Middle frontal gyrus (tissue), 1 donor: ENCODE measurements around the gene PTGER4.
A peak's percentile ranks its signal among the peaks of the same experiment; 100 is the strongest.

ENCODE experiments used
- DNase-seq: peaks from one replicate; pipeline ENCODE4 v3.0.0-alpha.2; 2015; ENCODE audit warnings: low spot score; ENCODE audit errors: extremely low spot score

PTGER4 gene

DNA sequence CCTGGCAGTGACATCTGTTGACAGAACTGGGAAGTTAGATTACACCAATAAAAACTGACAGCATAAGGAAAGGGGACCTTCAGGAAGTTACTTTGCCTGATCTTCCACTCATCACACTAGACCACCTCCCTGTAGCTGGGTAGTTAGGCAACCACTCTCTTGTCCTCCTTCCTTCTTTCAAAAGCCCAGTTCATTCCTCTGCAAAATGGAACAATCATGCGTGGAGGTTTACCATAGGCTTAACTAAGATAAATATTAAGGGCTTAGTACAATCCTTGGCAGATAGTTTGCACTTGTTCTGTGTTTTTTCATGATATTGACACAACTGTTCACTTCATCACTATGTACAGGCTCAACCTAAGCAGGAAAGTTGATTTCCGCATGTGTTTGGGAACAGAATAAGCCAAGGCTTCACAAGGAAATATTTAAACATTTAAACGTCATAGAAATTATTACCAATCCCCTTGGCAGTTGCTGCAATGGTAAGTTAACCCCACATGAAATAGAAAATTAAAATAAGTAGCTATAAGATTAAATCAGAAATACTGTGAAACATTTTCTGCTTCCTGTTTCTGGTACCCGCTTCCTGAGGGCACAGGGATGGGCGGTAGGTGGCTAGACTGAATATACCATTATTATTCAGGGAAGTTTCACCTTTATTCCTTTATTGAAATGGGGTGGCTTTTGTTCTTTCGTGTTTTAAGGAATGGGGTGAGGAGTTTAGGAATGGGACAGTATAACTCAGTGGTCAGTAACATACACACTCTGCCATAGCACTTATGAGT is 9.9 kb upstream of the PTGER4 start:
- DNase-seq, result no peak

- DNase-seq, result no peak
Measured at GRCh38 chr5:40672425-40672824, 7.3 kb upstream of the PTGER4 start.

GRCh38 chr5:40674661-40675235 is 5.0 kb upstream of the PTGER4 start:
- DNase-seq, result no peak

- no peak for DNase-seq
Measured at GRCh38 chr5:40675396-40676133, 4.2 kb upstream of the PTGER4 start.

GRCh38 chr5:40676613-40677343 is 2.9 kb upstream of the PTGER4 start:
- DNase-seq, result no peak

GRCh38 chr5:40677456-40677855 is 2.3 kb upstream of the PTGER4 start:
- no peak for DNase-seq

GRCh38 chr5:40678026-40678425 is 1.7 kb upstream of the PTGER4 start:
- DNase-seq, result no peak

- no peak for DNase-seq
Measured at GRCh38 chr5:40678460-40679147, 1.1 kb upstream of the PTGER4 start.

DNA sequence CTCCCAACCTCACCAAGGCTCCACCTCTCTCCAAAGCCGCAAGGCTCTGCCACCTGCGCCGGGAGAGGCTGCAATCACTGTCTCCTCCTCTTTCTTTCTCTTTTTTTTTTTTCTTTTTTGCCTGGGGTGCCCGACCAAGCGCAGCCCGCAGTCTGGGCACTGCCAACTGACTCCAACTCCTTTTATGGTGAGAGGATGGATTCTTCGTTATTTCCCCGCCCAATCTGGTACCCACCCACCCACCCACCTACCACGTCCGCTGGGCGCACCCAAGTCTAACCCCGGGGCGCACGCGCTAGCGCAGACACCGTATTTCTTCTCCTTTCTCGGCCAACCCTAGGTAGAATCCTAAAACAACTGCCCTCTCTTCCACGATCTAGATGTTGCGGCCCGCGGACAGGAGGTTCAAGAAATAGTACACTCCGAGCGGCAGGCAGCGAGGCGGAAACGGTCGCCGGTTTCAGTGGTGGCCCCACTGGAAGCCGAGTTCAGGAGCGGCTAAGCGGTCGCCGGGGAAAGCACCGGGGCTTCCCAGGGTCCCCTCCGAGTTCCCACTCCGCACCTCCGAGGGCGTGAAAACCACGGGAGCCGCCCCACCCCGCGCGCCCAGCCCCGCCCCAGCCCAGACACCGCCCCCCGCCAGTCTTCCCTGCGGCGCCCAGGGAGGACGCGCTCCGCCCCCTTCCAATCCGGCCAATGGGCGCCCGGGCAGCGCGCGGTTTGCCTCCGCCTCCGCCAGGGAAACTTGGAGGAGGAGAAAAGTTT is 385 bp upstream of the PTGER4 start:
- DNase-seq, result peak; percentile 33

GRCh38 chr5:40680741-40681362 is 1.1 kb downstream of the PTGER4 start:
- no peak for DNase-seq

GRCh38 chr5:40681363-40682153 is 1.8 kb downstream of the PTGER4 start:
- no peak for DNase-seq

- no peak for DNase-seq
Measured at GRCh38 chr5:40682154-40683017, 2.7 kb downstream of the PTGER4 start.

GRCh38 chr5:40683305-40683704 is 3.6 kb downstream of the PTGER4 start:
- no peak for DNase-seq

- DNase-seq, result no peak
Measured at GRCh38 chr5:40685193-40685592, 5.5 kb downstream of the PTGER4 start.

DNA sequence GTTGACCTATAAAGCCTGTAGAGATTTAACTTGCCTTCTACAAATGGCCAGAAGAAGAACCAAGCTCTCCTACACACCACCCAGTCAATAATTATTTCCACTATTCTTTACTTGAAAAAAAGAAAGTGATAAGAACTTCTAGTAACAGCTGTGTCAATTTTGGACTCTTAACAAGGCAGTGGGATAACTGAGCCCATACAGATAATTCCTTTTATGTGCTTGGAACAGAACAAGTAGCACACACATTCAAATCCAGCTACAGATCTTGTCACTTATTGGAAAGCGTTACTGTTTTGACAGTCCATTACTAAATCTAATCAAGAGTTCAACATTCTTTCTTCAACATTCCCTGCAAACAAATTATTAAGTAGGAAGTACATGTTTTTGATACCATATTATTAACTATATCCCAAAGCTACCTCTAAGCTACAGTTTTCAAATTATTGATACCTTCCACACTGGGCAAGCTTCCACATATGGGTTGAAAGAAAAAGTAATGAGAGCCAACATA is 6.3 kb downstream of the PTGER4 start:
- no peak for DNase-seq

DNA sequence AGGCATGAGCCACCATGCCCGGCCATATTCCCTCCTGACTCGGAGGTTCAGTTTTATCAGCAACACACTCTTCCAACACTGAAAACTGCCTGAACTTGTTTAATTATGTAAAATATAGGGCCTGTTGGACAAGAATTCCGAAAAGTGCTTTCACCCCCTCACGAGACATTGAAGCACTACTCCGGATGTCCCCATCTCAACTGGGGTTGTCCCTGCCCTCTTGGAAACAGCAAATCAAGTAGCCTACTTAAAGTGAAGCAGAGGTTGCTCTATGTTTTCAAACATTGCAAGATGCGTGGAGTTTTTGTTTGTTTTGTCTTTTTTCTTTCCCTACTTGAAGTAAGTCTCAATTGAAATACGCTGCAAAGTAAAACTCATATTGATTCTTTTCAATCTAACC is 7.6 kb downstream of the PTGER4 start:
- DNase-seq, result no peak

GRCh38 chr5:40688127-40688761 is 8.5 kb downstream of the PTGER4 start:
- peak; percentile 70 for DNase-seq

GRCh38 chr5:40688996-40689395 is 9.3 kb downstream of the PTGER4 start:
- DNase-seq, result no peak
